Fibroblast of lung (primary cell): Measurements from ENCODE around the gene TIFAB. TPM values are rescaled to one million over a fixed set of nuclear protein-coding genes. Genes with fewer than 3 reads are reported as not detected.

Experiments
- DNase-seq, 2 donors: peaks; one replicate each; pipeline versions ENCODE4 v3.0.0 to v3.0.0-alpha.2; 2010; ENCODE audit warnings: low read depth in 2 of 2
- H2AFZ ChIP-seq: 2 replicates; pipeline ENCODE4 v1.5.1; 2012; ENCODE audit warnings: low read length, control low read depth, inconsistent platforms
- H3K27ac ChIP-seq: 2 replicates; pipeline ENCODE4 v1.5.1; 2011; ENCODE audit warnings: low read length, control low read depth; ENCODE audit not compliant: insufficient read depth
- H3K27me3 ChIP-seq: 2 replicates; pipeline ENCODE4 v1.5.1; 2011; ENCODE audit warnings: mild to moderate bottlenecking, low read length; ENCODE audit not compliant: control insufficient read depth, insufficient read depth
- H3K36me3 ChIP-seq: 2 replicates; pipeline ENCODE4 v1.5.1; 2011; ENCODE audit warnings: low read length; ENCODE audit not compliant: control insufficient read depth, insufficient read depth
- H3K4me1 ChIP-seq: 2 replicates; pipeline ENCODE4 v1.5.1; 2011; ENCODE audit warnings: low read length; ENCODE audit not compliant: control insufficient read depth, insufficient read depth; ENCODE audit errors: extremely low read depth
- H3K4me2 ChIP-seq: 2 replicates; pipeline ENCODE4 v1.5.1; 2011; ENCODE audit warnings: low read length, control low read depth; ENCODE audit not compliant: insufficient read depth; ENCODE audit errors: extremely low read depth
- H3K4me3 ChIP-seq, 4 experiments: fragments of 200-600 bp in 1 of 4; sonication (generic) in 1 of 4; replicated peaks in 1 of 4; 2 replicates each; pipeline ENCODE4 v1.5.1; 2011 to 2016; ENCODE audit warnings: low read length in 4 of 4, low read depth in 3 of 4, mild to moderate bottlenecking in 3 of 4, control low read depth in 2 of 4, inconsistent platforms in 1 of 4, mixed read lengths in 1 of 4; ENCODE audit not compliant: insufficient read depth in 1 of 4; ENCODE audit errors: control extremely low read depth in 1 of 4
- H3K79me2 ChIP-seq: 2 replicates; pipeline ENCODE4 v1.5.1; 2012; ENCODE audit warnings: mild to moderate bottlenecking, low read length, inconsistent platforms; ENCODE audit not compliant: control insufficient read depth, insufficient read depth
- H3K9ac ChIP-seq: 2 replicates; pipeline ENCODE4 v1.5.1; 2011; ENCODE audit warnings: mild to moderate bottlenecking, low read length, control low read depth; ENCODE audit not compliant: insufficient read depth
- H3K9me3 ChIP-seq: 2 replicates; pipeline ENCODE4 v1.5.1; 2012; ENCODE audit warnings: low read depth, low read length; ENCODE audit not compliant: control insufficient read depth, insufficient read depth
- H4K20me1 ChIP-seq: 2 replicates; pipeline ENCODE4 v1.5.1; 2011; ENCODE audit warnings: low read length; ENCODE audit not compliant: control insufficient read depth, insufficient read depth; ENCODE audit errors: extremely low read depth
- CTCF ChIP-seq, 2 donors: IDR thresholded peaks in 1 of 2; conservative IDR thresholded peaks in 1 of 2; 1 replicate in 1 of 2; 2 replicates in 1 of 2; pipeline ENCODE4 v1.5.1; 2011 to 2012; ENCODE audit warnings: low read length in 2 of 2, control low read depth in 1 of 2, inconsistent platforms in 1 of 2, low read depth in 1 of 2, mild to moderate bottlenecking in 1 of 2
- EZH2 ChIP-seq: IDR thresholded peaks from 2 replicates; pipeline ENCODE4 v1.5.1; 2012; ENCODE audit warnings: low read length, control low read depth, mild to moderate bottlenecking; ENCODE audit errors: missing control alignments
- polyA plus RNA-seq, 2 donors: library from polyadenylated mRNA; depleted of rRNA in 1 of 2; stranded (reverse) in 1 of 2; unstranded in 1 of 2; fragments of >200 nt; gene quantifications; 2 replicates each; pipeline ENCODE4 v1.2.1, GENCODE V29; 2011 to 2012; ENCODE audit warnings: missing spikeins in 1 of 2
- total RNA-seq: library from RNA; depleted of rRNA; stranded (reverse); fragments of >200 nt; gene quantifications from 2 replicates; pipeline ENCODE4 v1.2.1, GENCODE V29; 2014

TIFAB gene
- total and polyA plus RNA-seq, 2 donors (not counting 1 experiment from before 2014, with no cell fraction given) = not detected

DNA sequence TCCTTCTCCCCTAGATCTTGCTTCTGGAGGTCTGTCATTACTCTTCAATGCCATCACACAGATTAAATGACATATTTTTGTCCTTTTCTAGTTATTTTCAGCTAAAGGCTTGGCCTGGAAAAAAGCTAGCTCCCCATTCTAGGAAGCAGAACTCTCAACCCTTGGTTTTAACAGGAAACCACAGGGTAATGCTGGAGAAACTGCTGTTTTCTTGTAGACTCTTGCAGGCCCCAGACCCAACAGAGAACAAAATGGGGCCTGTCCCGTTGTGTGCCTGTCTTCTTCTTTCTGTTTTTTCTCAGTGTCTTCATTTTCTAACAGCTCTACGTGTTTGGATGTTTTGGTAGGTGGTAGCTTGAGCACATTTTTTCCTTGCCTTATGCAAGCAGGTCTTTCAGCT lies 26.5 kb downstream of the TIFAB start:
- DNase-seq = no peak
- Histone ChIP-seq H3K4me1 (no peaks in the 10 kb centered on the region), H3K27ac (no peak overlapping the region), H2AFZ (no peak overlapping the region), H3K4me3 (no peak overlapping the region), H3K79me2 (no peaks in the 10 kb centered on the region), H3K9ac (no peak overlapping the region), H4K20me1 (no peaks in the 10 kb centered on the region), H3K27me3 (no peaks in the 10 kb centered on the region), H3K4me2 (no peak overlapping the region), H3K36me3 (no peaks in the 10 kb centered on the region), H3K9me3 (no peaks in the 10 kb centered on the region)
- TF ChIP-seq CTCF (conservative IDR thresholded peaks at IDR 0.05 in 1 of 2, IDR thresholded peaks at IDR 0.05 in 1 of 2; ENCODE audit: low read depth in 1 of 2, low read length in 2 of 2) = no peak
- no peak for TF ChIP-seq EZH2

DNA sequence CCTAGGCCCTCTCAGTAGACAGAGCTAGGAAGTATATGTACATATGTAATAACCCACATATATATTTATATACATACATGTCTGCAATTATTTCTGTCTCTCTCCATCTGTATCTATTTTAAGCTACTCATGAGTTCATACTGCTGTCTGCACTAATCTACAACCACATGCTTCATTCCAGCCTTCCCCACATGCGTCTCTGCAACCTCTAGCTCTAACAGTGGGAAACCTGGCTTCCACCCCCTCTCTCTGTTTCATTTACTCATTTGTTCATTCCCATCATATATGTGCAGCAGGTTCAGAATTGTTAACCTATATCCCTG lies 28.3 kb downstream of the TIFAB start:
- Histone ChIP-seq H3K4me2 (no peak overlapping the region), H3K36me3 (no peaks in the 10 kb centered on the region), H3K27ac (no peak overlapping the region), H3K4me3 (no peak overlapping the region), H4K20me1 (no peaks in the 10 kb centered on the region), H2AFZ (no peak overlapping the region), H3K9me3 (no peaks in the 10 kb centered on the region), H3K4me1 (no peaks in the 10 kb centered on the region), H3K9ac (no peak overlapping the region), H3K79me2 (no peaks in the 10 kb centered on the region), H3K27me3 (no peaks in the 10 kb centered on the region)
- no peak for DNase-seq
- TF ChIP-seq CTCF (conservative IDR thresholded peaks at IDR 0.05 in 1 of 2, IDR thresholded peaks at IDR 0.05 in 1 of 2; ENCODE audit: low read depth in 1 of 2, low read length in 2 of 2) (no peak), EZH2 (no peak)

DNA sequence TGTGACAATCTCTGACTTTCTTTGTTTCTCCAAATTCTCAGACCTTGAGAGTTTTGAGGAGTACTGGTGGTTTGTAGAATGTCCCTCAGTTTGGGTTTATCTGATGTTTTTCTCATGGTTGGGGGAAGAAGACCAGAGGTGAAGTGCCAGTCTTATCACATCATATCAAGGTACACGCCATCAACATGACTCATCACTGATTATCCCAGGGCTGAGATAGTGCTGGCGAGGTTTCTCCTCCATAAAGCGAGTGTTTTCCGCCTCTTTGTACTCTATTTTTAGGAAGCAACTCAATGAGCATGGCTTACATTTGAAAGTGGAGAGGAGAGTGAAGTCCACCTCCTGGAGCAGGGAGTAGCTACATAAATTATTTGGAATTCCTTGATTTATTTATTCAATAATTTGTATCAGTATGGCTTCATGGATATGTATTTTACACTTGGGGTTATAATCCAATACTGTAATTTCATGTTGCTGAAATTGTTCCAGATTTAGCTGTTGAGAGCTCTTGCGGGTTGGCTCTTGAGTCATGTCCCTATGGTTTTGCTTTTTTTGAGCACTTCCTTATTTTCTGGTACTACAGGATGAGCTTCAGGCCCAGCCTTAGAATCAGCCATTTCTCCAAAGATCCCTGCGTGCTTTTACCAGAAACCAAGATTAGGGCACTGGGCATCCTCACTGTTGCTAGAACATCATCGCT lies 28.9 kb downstream of the TIFAB start:
- no peaks in the 10 kb centered on the region for H3K9me3 ChIP-seq
- H2AFZ ChIP-seq = no peak overlapping the region

More for the DNA sequence above, 28.9 kb downstream of the TIFAB start:
- no peaks in the 10 kb centered on the region for H3K79me2 ChIP-seq
- H4K20me1 ChIP-seq = no peaks in the 10 kb centered on the region
- H3K9ac ChIP-seq = no peak overlapping the region
- H3K4me3 ChIP-seq = no peak overlapping the region
- H3K4me1 ChIP-seq = no peaks in the 10 kb centered on the region
- TF ChIP-seq CTCF (conservative IDR thresholded peaks at IDR 0.05 in 1 of 2, IDR thresholded peaks at IDR 0.05 in 1 of 2; ENCODE audit: low read depth in 1 of 2, low read length in 2 of 2) = no peak
- no peak for TF ChIP-seq EZH2
- DNase-seq = peak in 1 of 2 donors; percentile 48
- H3K27me3 ChIP-seq = no peaks in the 10 kb centered on the region
- no peak overlapping the region for H3K27ac ChIP-seq
- H3K36me3 ChIP-seq = no peaks in the 10 kb centered on the region
- no peak overlapping the region for H3K4me2 ChIP-seq
